ENCODE data around the gene CMSS1. TPM values are rescaled to one million over a fixed set of nuclear protein-coding genes. Genes with fewer than 3 reads are reported as not detected.

The CMSS1 gene
- total RNA-seq, 2 donors from 2014 or later: 18.1 to 22.7 TPM

GRCh38 chr3:99851955-99852354 is 34.3 kb downstream of the CMSS1 start:
- Histone ChIP-seq H3K4me1 (ENCODE audit: control insufficient read depth in 1 of 2, low read depth in 2 of 2) (peaks cover 16 to 77% of the 10 kb centered on the region in 2 donors), H3K27ac (no peak overlapping the region), H3K27me3 (replicated peaks; ENCODE audit: insufficient read depth) (no peaks in the 10 kb centered on the region), H3K4me3 (no peak overlapping the region), H3K36me3 (peaks cover 60% of the 10 kb centered on the region), H3K9me3 (peaks cover 13% of the 10 kb centered on the region)
- DNase-seq (ENCODE audit: low spot score) (no peak), ATAC-seq (ENCODE audit: insufficient number of reproducible peaks, low FRiP score, low read depth) (no peak)
- TF ChIP-seq, protein P1, sequence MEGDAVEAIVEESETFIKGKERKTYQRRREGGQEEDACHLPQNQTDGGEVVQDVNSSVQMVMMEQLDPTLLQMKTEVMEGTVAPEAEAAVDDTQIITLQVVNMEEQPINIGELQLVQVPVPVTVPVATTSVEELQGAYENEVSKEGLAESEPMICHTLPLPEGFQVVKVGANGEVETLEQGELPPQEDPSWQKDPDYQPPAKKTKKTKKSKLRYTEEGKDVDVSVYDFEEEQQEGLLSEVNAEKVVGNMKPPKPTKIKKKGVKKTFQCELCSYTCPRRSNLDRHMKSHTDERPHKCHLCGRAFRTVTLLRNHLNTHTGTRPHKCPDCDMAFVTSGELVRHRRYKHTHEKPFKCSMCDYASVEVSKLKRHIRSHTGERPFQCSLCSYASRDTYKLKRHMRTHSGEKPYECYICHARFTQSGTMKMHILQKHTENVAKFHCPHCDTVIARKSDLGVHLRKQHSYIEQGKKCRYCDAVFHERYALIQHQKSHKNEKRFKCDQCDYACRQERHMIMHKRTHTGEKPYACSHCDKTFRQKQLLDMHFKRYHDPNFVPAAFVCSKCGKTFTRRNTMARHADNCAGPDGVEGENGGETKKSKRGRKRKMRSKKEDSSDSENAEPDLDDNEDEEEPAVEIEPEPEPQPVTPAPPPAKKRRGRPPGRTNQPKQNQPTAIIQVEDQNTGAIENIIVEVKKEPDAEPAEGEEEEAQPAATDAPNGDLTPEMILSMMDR (IDR thresholded peaks at IDR 0.05): no peak

DNA sequence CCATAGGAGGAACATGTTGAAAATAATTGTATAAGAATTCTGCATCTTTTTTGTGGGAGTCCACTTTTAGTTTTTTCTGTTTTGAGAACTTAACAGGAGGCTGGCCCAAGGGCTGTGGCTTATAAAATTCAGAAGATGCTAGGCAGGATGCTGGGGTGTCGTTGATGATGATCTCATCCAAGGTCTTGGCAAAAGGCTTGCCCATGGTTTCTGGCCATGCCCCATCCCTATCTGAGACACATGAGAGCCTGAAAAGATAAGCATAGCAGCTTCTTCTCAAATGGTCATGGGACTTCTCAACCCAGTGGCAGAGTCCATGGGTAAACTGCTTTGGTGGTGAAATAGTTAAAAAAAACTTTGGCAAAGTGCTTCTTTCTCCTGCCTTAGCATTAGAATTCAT is 35.2 kb downstream of the CMSS1 start:
- TF ChIP-seq, protein P1 (IDR thresholded peaks at IDR 0.05): no peak
- Histone ChIP-seq H3K4me3 (no peak overlapping the region), H3K27me3 (replicated peaks; ENCODE audit: insufficient read depth) (no peaks in the 10 kb centered on the region), H3K9me3 (peaks cover 13% of the 10 kb centered on the region), H3K4me1 (ENCODE audit: control insufficient read depth in 1 of 2, low read depth in 2 of 2) (peaks cover 24 to 77% of the 10 kb centered on the region in 2 donors), H3K27ac (no peak overlapping the region), H3K36me3 (peaks cover 61% of the 10 kb centered on the region)
- no peak for DNase-seq (ENCODE audit: low spot score)
- ATAC-seq (ENCODE audit: insufficient number of reproducible peaks, low FRiP score, low read depth): no peak

GRCh38 chr3:99854756-99855298 is 37.2 kb downstream of the CMSS1 start:
- no peak for ATAC-seq (ENCODE audit: insufficient number of reproducible peaks, low FRiP score, low read depth)
- H3K4me1 ChIP-seq (ENCODE audit: control insufficient read depth in 1 of 2, low read depth in 2 of 2): peaks cover 37 to 75% of the 10 kb centered on the region in 2 donors
- no peak for DNase-seq (ENCODE audit: low spot score)
- peaks cover 11% of the 10 kb centered on the region for H3K9me3 ChIP-seq
- H3K27me3 ChIP-seq (replicated peaks; ENCODE audit: insufficient read depth): no peaks in the 10 kb centered on the region
- peak overlapping the region; percentile 2 to 27 for H3K27ac ChIP-seq
- H3K4me3 ChIP-seq: no peak overlapping the region
- TF ChIP-seq, protein P1 (IDR thresholded peaks at IDR 0.05): no peak
- H3K36me3 ChIP-seq: peaks cover 57% of the 10 kb centered on the region

GRCh38 chr3:99855900-99856299 is 38.2 kb downstream of the CMSS1 start:
- Histone ChIP-seq H3K4me3 (no peak overlapping the region), H3K36me3 (peaks cover 46% of the 10 kb centered on the region)
- TF ChIP-seq, protein P1 (IDR thresholded peaks at IDR 0.05): no peak

DNA sequence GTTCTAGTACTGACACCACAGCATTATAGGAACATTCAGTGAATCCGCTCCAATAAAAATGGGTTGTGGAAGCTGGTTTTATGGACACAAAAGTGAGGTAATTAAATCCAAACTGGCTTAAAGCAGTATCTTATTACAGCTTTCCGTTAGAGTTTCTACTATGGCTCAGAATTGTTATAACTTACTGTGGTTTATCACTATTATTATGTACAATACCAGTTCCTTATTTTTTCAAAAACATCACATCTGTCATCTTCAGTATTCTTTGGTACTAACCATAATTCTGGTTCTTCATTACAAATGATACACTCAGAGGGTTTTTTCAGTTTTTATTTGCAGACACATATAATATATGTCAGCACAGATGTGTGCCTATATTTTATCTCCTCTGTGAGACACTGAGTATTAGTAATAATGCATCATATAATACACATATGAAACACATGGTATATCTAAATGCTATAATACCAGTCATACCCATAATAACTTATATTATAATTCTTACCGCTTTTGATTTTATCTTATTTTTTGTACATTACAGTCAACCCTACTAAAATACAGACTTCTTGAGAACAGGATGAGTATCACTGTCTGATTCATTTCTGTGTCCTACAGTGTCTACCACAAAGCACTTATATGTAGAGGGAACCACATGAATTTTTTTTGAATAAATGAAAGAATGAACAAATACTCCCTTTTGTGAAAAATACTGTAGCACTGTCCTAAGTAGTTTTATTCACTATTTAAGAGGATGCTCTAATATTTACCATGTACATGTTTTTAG is 39.0 kb downstream of the CMSS1 start:
- Histone ChIP-seq H3K27ac (peak overlapping the region; percentile 20 to 82), H3K27me3 (replicated peaks; ENCODE audit: insufficient read depth) (no peaks in the 10 kb centered on the region), H3K4me3 (no peak overlapping the region), H3K9me3 (no peaks in the 10 kb centered on the region), H3K4me1 (ENCODE audit: control insufficient read depth in 1 of 2, low read depth in 2 of 2) (peaks cover 51 to 82% of the 10 kb centered on the region in 2 donors), H3K36me3 (peaks cover 43% of the 10 kb centered on the region)
- ATAC-seq (ENCODE audit: insufficient number of reproducible peaks, low FRiP score, low read depth) (no peak), DNase-seq (ENCODE audit: low spot score) (no peak)
- TF ChIP-seq, protein P1 (IDR thresholded peaks at IDR 0.05): no peak

More at GRCh38 chr3:99855900-99856299, 38.2 kb downstream of the CMSS1 start:
- ATAC-seq (ENCODE audit: insufficient number of reproducible peaks, low FRiP score, low read depth) (no peak), DNase-seq (ENCODE audit: low spot score) (no peak)
- peaks cover 44 to 74% of the 10 kb centered on the region in 2 donors for H3K4me1 ChIP-seq (ENCODE audit: control insufficient read depth in 1 of 2, low read depth in 2 of 2)
- H3K9me3 ChIP-seq: peaks cover under 1% of the 10 kb centered on the region
- peak overlapping the region; percentile 14 to 82 for H3K27ac ChIP-seq
- no peaks in the 10 kb centered on the region for H3K27me3 ChIP-seq (replicated peaks; ENCODE audit: insufficient read depth)
